Thyroid gland (tissue), 4 donors: ENCODE results near the gene RNGTT. TPM values are rescaled to one million over a fixed set of nuclear protein-coding genes. Genes with fewer than 3 reads are reported as not detected.

Experiments
- DNase-seq, 2 donors: peaks; one replicate each; pipeline ENCODE4 v3.0.0-alpha.2; 2019
- H3K27ac ChIP-seq, 3 donors: fragments of 200-600 bp; sonication (generic); 1 replicate in 2 of 3; 2 replicates in 1 of 3; pipeline ENCODE4 v1.5.1; 2016 to 2019; ENCODE audit warnings: mild to moderate bottlenecking in 1 of 3, moderate library complexity in 1 of 3
- H3K27me3 ChIP-seq: fragments of 200-600 bp; sonication (generic); one replicate; pipeline ENCODE4 v1.5.1; 2019
- H3K36me3 ChIP-seq, 2 donors: fragments of 200-600 bp; sonication (generic); one replicate each; pipeline ENCODE4 v1.5.1; 2016 to 2019
- H3K4me1 ChIP-seq, 2 donors: fragments of 200-600 bp; sonication (generic); one replicate each; pipeline ENCODE4 v1.5.1; 2017 to 2019
- H3K4me3 ChIP-seq, 3 donors: fragments of 200-600 bp; sonication (generic); replicated peaks in 1 of 3; 1 replicate in 2 of 3; 2 replicates in 1 of 3; pipeline ENCODE4 v1.5.1; 2016; ENCODE audit warnings: mild to moderate bottlenecking in 1 of 3
- H3K9me3 ChIP-seq: fragments of 200-600 bp; sonication (generic); one replicate; pipeline ENCODE4 v1.5.1; 2017
- POLR2A ChIP-seq, 2 donors: fragments of 450-650 bp; IDR thresholded peaks; one replicate each; pipeline ENCODE4 v1.6.1; 2017; ENCODE audit warnings: antibody characterized with exemption in 2 of 2, mild to moderate bottlenecking in 2 of 2, moderate library complexity in 1 of 2
- WGBS, 2 donors: methylation state at CpG; one replicate each; pipeline ENCODE4 v1.1.5; 2017; 5-methylcytosine and 5-hydroxymethylcytosine counted together
- intact Hi-C: fragments of 100-400 bp; cut with DNase I; formaldehyde crosslinking; loops from one replicate; pipeline ENCODE4 v1.15.1; 2023
- total RNA-seq, 4 donors: library from RNA; depleted of rRNA; stranded (reverse); fragments of >200 nt; gene quantifications; one replicate each; pipeline ENCODE4 v1.2.3, GENCODE V29; 2016
- TF ChIP-seq, protein P1 (sequence below), 6 experiments: fragments of 200-600 bp in 3 of 6; fragments of 450-650 bp in 3 of 6; sonication (generic) in 3 of 6; IDR thresholded peaks; one replicate each; pipeline ENCODE4 v1.5.1; 2016 to 2019; ENCODE audit warnings: antibody characterized with exemption in 6 of 6, mild to moderate bottlenecking in 2 of 6, inconsistent platforms in 1 of 6, moderate library complexity in 1 of 6

The RNGTT gene
- total RNA-seq, 4 donors from 2014 or later = 19.1 to 31.4 (median 24.8) TPM

- Histone ChIP-seq H3K4me1 (no peaks in the 10 kb centered on the region), H3K27me3 (no peaks in the 10 kb centered on the region), H3K9me3 (no peaks in the 10 kb centered on the region), H3K4me3 (no peak overlapping the region), H3K27ac (no peak overlapping the region), H3K36me3 (no peaks in the 10 kb centered on the region)
- no peak for TF ChIP-seq POLR2A (IDR thresholded peaks at IDR 0.05)
- TF ChIP-seq, protein P1, sequence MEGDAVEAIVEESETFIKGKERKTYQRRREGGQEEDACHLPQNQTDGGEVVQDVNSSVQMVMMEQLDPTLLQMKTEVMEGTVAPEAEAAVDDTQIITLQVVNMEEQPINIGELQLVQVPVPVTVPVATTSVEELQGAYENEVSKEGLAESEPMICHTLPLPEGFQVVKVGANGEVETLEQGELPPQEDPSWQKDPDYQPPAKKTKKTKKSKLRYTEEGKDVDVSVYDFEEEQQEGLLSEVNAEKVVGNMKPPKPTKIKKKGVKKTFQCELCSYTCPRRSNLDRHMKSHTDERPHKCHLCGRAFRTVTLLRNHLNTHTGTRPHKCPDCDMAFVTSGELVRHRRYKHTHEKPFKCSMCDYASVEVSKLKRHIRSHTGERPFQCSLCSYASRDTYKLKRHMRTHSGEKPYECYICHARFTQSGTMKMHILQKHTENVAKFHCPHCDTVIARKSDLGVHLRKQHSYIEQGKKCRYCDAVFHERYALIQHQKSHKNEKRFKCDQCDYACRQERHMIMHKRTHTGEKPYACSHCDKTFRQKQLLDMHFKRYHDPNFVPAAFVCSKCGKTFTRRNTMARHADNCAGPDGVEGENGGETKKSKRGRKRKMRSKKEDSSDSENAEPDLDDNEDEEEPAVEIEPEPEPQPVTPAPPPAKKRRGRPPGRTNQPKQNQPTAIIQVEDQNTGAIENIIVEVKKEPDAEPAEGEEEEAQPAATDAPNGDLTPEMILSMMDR (IDR thresholded peaks at IDR 0.05) = no peak
- WGBS, 2 donors = 96% methylated on average over 3 of the region's 3 CpGs
- intact Hi-C loops = no loop called here
- no peak for DNase-seq
Measured at GRCh38 chr6:88825856-88826255, 137.6 kb downstream of the RNGTT start.

DNA sequence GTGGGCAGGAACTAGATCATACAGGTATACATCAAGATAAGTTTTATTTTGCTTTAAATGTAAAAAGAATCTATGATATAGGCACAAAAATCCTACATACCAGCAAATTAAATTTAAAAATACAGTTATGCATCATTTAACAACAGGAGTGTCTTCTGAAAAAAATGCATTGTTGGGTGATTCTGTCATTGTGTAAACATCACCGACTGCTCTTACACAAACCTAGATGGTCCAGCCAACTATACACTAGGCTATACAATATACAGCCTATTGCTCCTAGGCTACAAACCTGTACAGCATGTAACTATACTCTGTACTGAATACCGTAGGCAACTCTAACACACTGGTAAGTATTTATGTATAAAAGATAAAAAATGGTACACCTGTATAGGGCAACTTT lies 139.4 kb downstream of the RNGTT start:
- TF ChIP-seq, protein P1 (IDR thresholded peaks at IDR 0.05) = no peak
- no peak for TF ChIP-seq POLR2A (IDR thresholded peaks at IDR 0.05)
- no peaks in the 10 kb centered on the region for H3K36me3 ChIP-seq
- H3K27me3 ChIP-seq = no peaks in the 10 kb centered on the region
- 65 to 69% methylated on average over 2 of the region's 2 CpGs for WGBS, 2 donors
- no peak overlapping the region for H3K4me3 ChIP-seq
- DNase-seq = no peak
- intact Hi-C loops = no loop called here
- H3K27ac ChIP-seq = no peak overlapping the region
- H3K9me3 ChIP-seq = no peaks in the 10 kb centered on the region
- no peaks in the 10 kb centered on the region for H3K4me1 ChIP-seq

DNA sequence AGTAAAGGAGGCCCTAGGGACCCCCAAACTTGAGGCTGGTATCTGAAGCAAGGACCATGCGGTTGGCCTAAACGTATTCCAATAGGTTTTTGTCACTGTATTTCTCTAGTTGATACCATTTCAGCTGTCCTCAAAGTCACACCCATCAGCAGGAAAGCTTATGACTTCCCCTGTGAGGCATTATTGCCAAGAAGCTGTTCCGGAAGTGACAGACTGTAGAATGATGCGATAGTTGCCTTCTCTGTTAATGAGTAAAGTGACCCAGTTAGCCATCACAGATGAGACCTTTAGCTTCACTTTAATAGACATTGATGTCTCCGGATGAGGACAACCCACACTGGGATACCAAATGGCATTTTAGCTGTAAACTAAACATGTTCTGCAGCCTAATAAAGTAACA lies 147.9 kb downstream of the RNGTT start:
- H3K9me3 ChIP-seq = no peaks in the 10 kb centered on the region
- H3K4me1 ChIP-seq = peaks cover 5 to 12% of the 10 kb centered on the region in 2 donors
- H3K27me3 ChIP-seq = no peaks in the 10 kb centered on the region
- H3K36me3 ChIP-seq = no peaks in the 10 kb centered on the region
- no peak overlapping the region for H3K4me3 ChIP-seq
- TF ChIP-seq POLR2A (IDR thresholded peaks at IDR 0.05) = no peak
- TF ChIP-seq, protein P1 (IDR thresholded peaks at IDR 0.05) = no peak
- no peak overlapping the region for H3K27ac ChIP-seq
- no peak for DNase-seq
- WGBS, 2 donors = 84 to 87% methylated on average over 5 of the region's 5 CpGs
- intact Hi-C loops = no loop called here

GRCh38 chr6:88814909-88815308 lies 148.5 kb downstream of the RNGTT start:
- Histone ChIP-seq H3K36me3 (no peaks in the 10 kb centered on the region), H3K9me3 (no peaks in the 10 kb centered on the region), H3K4me3 (no peak overlapping the region), H3K27ac (no peak overlapping the region), H3K27me3 (no peaks in the 10 kb centered on the region), H3K4me1 (peaks cover 5 to 12% of the 10 kb centered on the region in 2 donors)
- no peak for DNase-seq
- intact Hi-C loops = no loop called here
- TF ChIP-seq, protein P1 (IDR thresholded peaks at IDR 0.05) = no peak
- no peak for TF ChIP-seq POLR2A (IDR thresholded peaks at IDR 0.05)
- WGBS, 2 donors = 45 to 70% methylated on average over 1 of the region's 1 CpG

- peaks cover 5 to 12% of the 10 kb centered on the region in 2 donors for H3K4me1 ChIP-seq
- WGBS, 2 donors = 24 to 34% methylated on average over 5 of the region's 5 CpGs
- H3K36me3 ChIP-seq = no peaks in the 10 kb centered on the region
- intact Hi-C loops = no loop called here
- H3K4me3 ChIP-seq = no peak overlapping the region
- TF ChIP-seq, protein P1 (IDR thresholded peaks at IDR 0.05) = no peak
- TF ChIP-seq POLR2A (IDR thresholded peaks at IDR 0.05) = peak in 1 of 2 donors; percentile 21
- peak; percentile 48 to 60 for DNase-seq
- no peaks in the 10 kb centered on the region for H3K9me3 ChIP-seq
- no peaks in the 10 kb centered on the region for H3K27me3 ChIP-seq
- peak overlapping the region; percentile 44 to 47 (median 46) for H3K27ac ChIP-seq
Measured at GRCh38 chr6:88813045-88813444, 150.4 kb downstream of the RNGTT start.
